Tibial nerve (tissue), 4 donors: ENCODE data around the gene UBXN4. TPM values are rescaled to one million over a fixed set of nuclear protein-coding genes. Genes with fewer than 3 reads are reported as not detected.

Experiments used
- DNase-seq, 2 donors: peaks; one replicate each; pipeline ENCODE4 v3.0.0-alpha.2; 2019; ENCODE audit warnings: low spot score in 2 of 2
- H3K27ac ChIP-seq, 4 donors: fragments of 200-600 bp; sonication (generic) in 3 of 4; one replicate each; pipeline ENCODE4 v1.5.1; 2017 to 2019; ENCODE audit warnings: mild to moderate bottlenecking in 1 of 4
- H3K27me3 ChIP-seq, 2 donors: fragments of 200-600 bp; sonication (generic) in 1 of 2; one replicate each; pipeline versions ENCODE4 v1.5.1 to v1.6.0; 2017 to 2019
- H3K36me3 ChIP-seq, 3 donors: fragments of 200-600 bp; sonication (generic); one replicate each; pipeline ENCODE4 v1.5.1; 2018 to 2019
- H3K4me1 ChIP-seq, 4 donors: fragments of 200-600 bp; sonication (generic) in 3 of 4; one replicate each; pipeline ENCODE4 v1.5.1; 2017 to 2019
- H3K4me3 ChIP-seq, 4 donors: fragments of 200-600 bp; sonication (generic) in 3 of 4; one replicate each; pipeline ENCODE4 v1.5.1; 2017 to 2019; ENCODE audit warnings: mild to moderate bottlenecking in 1 of 4, moderate library complexity in 1 of 4
- H3K9me3 ChIP-seq, 4 donors: fragments of 200-600 bp; sonication (generic) in 3 of 4; one replicate each; pipeline ENCODE4 v1.5.1; 2017 to 2019
- EP300 ChIP-seq, 2 donors: sonication (generic); formaldehyde crosslinking; IDR thresholded peaks; one replicate each; pipeline ENCODE4 v1.6.1; 2017; ENCODE audit warnings: antibody characterized with exemption in 2 of 2, mild to moderate bottlenecking in 1 of 2
- POLR2A ChIP-seq, 2 donors: fragments of 450-650 bp; IDR thresholded peaks; one replicate each; pipeline ENCODE4 v1.6.1; 2017; ENCODE audit warnings: antibody characterized with exemption in 2 of 2, mild to moderate bottlenecking in 2 of 2, moderate library complexity in 2 of 2
- WGBS, 2 donors: methylation state at CpG; one replicate each; pipeline ENCODE4 v1.1.5; 2018; 5-methylcytosine and 5-hydroxymethylcytosine counted together
- small RNA-seq: library from RNA; depleted of rRNA; stranded (forward); fragments of <200 nt; gene quantifications from one replicate; pipeline ENCODE3, GENCODE V24; 2016
- total RNA-seq, 4 donors: library from RNA; depleted of rRNA; stranded (reverse); fragments of >200 nt; gene quantifications; one replicate each; pipeline ENCODE4 v1.1.0, GENCODE V29; 2016
- TF ChIP-seq, protein P1 (sequence below), 5 experiments: fragments of 200-600 bp in 3 of 5; fragments of 450-650 bp in 2 of 5; sonication (generic) in 3 of 5; IDR thresholded peaks; one replicate each; pipeline ENCODE4 v1.5.1; 2016 to 2019; ENCODE audit warnings: antibody characterized with exemption in 5 of 5, mild to moderate bottlenecking in 3 of 5, moderate library complexity in 2 of 5

The UBXN4 gene
- total RNA-seq, 4 donors from 2014 or later = 57.6 to 72.0 (median 63.3) TPM

GRCh38 chr2:135829378-135830135 is 87.9 kb downstream of the UBXN4 start:
- no peak for DNase-seq
- H3K36me3 ChIP-seq = no peaks in the 10 kb centered on the region
- no peaks in the 10 kb centered on the region for H3K4me1 ChIP-seq
- no peaks in the 10 kb centered on the region for H3K27me3 ChIP-seq
- TF ChIP-seq POLR2A (IDR thresholded peaks at IDR 0.05) (no peak), EP300 (IDR thresholded peaks at IDR 0.05) (no peak)
- TF ChIP-seq, protein P1, sequence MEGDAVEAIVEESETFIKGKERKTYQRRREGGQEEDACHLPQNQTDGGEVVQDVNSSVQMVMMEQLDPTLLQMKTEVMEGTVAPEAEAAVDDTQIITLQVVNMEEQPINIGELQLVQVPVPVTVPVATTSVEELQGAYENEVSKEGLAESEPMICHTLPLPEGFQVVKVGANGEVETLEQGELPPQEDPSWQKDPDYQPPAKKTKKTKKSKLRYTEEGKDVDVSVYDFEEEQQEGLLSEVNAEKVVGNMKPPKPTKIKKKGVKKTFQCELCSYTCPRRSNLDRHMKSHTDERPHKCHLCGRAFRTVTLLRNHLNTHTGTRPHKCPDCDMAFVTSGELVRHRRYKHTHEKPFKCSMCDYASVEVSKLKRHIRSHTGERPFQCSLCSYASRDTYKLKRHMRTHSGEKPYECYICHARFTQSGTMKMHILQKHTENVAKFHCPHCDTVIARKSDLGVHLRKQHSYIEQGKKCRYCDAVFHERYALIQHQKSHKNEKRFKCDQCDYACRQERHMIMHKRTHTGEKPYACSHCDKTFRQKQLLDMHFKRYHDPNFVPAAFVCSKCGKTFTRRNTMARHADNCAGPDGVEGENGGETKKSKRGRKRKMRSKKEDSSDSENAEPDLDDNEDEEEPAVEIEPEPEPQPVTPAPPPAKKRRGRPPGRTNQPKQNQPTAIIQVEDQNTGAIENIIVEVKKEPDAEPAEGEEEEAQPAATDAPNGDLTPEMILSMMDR (IDR thresholded peaks at IDR 0.05) = no peak
- no peak overlapping the region for H3K4me3 ChIP-seq
- no peaks in the 10 kb centered on the region for H3K9me3 ChIP-seq
- no peak overlapping the region for H3K27ac ChIP-seq
- WGBS, 2 donors = 72 to 77% methylated on average over 13 of the region's 13 CpGs

DNA sequence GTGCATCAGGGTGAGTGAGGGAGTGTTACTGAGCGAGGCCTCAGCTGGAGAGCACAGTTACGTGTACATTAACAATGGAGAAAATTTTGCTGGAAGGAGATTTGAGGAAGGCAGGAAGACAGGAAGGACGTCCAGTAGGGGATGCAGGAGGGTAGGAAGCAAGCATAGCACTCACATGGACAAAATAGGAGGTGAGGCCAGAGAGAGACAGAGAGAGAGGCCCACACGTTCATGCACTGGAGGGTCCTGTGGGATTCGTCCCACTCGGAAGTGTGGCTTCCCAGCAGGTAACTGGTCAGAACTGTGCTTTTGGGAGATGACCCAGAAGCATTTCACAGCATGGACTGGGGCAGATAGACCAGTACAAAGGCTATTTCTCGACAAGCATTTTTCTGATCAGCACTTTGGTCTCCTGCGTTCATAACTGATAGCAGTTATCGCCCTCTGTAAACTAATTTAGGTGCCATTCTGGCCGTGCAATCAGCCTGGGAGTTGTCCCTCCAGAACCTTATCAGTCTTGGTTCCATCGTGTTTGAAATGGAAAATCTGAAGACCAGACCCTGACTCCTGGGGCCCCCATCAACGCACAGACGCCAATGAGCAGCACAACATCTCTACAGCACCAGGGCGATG is 89.6 kb downstream of the UBXN4 start:
- Histone ChIP-seq H3K36me3 (no peaks in the 10 kb centered on the region), H3K4me1 (no peaks in the 10 kb centered on the region), H3K4me3 (no peak overlapping the region), H3K9me3 (no peaks in the 10 kb centered on the region), H3K27ac (no peak overlapping the region), H3K27me3 (no peaks in the 10 kb centered on the region)
- no peak for DNase-seq
- WGBS, 2 donors = 82 to 84% methylated on average over 14 of the region's 14 CpGs
- TF ChIP-seq EP300 (IDR thresholded peaks at IDR 0.05) (no peak), POLR2A (IDR thresholded peaks at IDR 0.05) (no peak)
- TF ChIP-seq, protein P1 (IDR thresholded peaks at IDR 0.05) = no peak

- Histone ChIP-seq H3K27ac (no peak overlapping the region), H3K27me3 (no peaks in the 10 kb centered on the region), H3K4me1 (no peaks in the 10 kb centered on the region), H3K36me3 (no peaks in the 10 kb centered on the region), H3K4me3 (no peak overlapping the region), H3K9me3 (no peaks in the 10 kb centered on the region)
- DNase-seq = no peak
- 91% methylated on average over 6 of the region's 6 CpGs for WGBS, 2 donors
- TF ChIP-seq, protein P1 (IDR thresholded peaks at IDR 0.05) = no peak
- TF ChIP-seq EP300 (IDR thresholded peaks at IDR 0.05) (no peak), POLR2A (IDR thresholded peaks at IDR 0.05) (no peak)
These were observed 91.2 kb downstream of the UBXN4 start for GRCh38 chr2:135832891-135833290.

Small RNA genes lying within 50 kb of the gene (small RNA-seq; reads per million reads assigned to genes)
- not detected for gene RF00019

Other genes with a start within 250 kb of the UBXN4 start
- gene ZRANB3, start 210.6 kb upstream of the UBXN4 start, total RNA-seq = 1 to 10 TPM; 4.8 to 9.3 (median 5.5) TPM
- gene R3HDM1, start 210.4 kb upstream of the UBXN4 start, total RNA-seq = 10 to 100 TPM; 18.2 to 42.4 (median 28.5) TPM
- gene LCT, start 95.3 kb downstream of the UBXN4 start, total RNA-seq = under 1 TPM in 1 of 4 donors, not detected in 3; under 0.01 TPM
- 10 to 100 TPM; 14.1 to 17.8 (median 15.7) TPM for gene MCM6, start 134.6 kb downstream of the UBXN4 start, total RNA-seq
- 10 to 100 TPM; 43.7 to 56.7 (median 50.3) TPM for gene DARS1, start 243.8 kb downstream of the UBXN4 start, total RNA-seq